Stimulated activated CD4-positive, alpha-beta T cell treated with anti-CD3 and anti-CD28 coated beads, Interleukin-2, amount 100 ng/mL, for 48 hours (primary cell): ENCODE data around the gene CNKSR3.

ENCODE experiments used
- DNase-seq, 2 donors: peaks; one replicate each; pipeline ENCODE4 v3.0.0-alpha.2; 2020

Gene CNKSR3

DNA sequence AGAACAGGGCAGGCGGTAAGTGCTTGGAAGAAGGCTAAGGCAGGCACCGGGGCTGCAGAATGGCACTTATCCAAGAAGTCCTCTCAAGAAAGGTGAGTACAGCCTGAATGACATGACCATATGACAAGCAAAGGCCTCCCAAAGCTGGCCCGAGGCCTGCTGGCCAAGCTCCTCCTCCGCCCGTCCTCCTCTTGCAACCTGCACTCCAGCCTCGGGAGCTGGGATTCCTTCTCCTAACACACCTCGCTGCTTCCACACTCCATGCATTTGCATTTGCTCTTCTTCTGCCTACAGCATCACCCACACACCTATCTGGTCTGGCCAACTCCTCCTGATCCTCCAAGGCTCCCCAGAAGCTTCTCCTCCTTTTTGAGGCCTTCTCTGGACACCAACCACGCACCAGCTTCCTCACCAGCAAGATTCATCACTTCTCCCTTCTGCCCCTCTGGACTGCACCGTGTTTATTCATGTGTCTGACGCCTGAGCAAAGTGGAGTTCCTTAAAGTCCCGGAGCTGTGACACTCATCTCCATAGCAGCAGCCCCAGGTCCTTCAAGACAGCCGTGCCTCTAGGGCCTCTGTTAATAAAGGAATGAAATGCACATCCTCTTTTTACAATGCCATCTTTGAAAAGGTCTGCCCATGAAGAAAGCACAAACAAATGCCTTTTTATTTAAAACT lies 32.3 kb downstream of the CNKSR3 start:
- no peak for DNase-seq

DNA sequence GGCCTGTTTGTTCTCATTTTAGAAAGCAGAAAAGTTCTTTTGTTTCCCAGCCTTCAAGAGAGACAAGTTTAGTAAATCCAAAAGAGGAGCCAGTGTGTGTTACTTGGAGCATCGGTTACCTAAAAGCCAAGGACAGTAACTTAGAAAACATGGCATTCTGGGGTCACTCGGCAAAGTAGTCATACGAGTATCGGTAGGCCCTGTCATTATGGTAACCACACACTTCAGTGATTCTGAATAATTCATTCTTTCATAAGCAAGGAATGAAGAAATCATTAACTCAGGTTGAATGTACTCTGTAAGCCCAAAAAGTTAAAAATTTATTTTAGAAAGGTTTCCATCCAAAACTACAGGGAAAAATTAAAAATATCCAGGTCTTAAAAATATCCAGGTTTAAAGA lies 34.0 kb downstream of the CNKSR3 start:
- no peak for DNase-seq

DNA sequence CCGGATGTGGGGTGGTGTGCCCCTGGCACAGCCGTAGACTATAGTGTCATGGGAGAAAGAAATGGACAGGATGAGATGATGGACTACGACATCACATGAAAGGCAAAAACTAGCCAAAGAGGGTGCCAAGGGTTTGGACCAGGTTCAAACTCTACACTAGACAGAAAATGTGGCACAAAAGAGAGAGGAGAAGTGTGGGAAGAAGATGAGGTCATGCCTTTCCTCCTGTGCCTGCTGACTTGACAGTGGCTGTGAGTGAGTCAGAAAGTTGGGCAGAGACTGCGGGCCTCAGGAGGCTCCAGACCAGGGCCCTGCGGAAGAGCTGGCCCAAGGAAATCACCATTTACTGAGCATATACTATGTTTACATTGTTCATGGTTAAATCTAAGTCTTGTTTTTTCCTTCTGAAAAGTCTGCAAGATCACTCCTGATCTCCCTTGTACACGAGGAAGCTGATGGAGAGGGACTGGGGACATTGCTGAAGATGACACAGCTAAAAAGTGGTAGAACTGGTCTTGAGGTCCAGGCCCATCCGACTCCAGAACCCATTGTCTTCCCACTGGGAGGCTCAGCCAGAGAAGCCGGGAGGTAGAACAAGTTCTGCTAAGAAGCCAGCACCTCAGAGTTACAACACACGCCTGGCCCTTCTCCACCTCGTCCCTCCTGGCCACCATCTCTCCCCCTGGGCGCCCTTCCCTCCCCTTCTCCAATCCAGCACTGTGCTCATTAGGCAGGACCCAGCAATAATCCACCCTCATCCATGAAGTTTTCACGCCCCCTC lies 35.6 kb downstream of the CNKSR3 start:
- no peak for DNase-seq

DNA sequence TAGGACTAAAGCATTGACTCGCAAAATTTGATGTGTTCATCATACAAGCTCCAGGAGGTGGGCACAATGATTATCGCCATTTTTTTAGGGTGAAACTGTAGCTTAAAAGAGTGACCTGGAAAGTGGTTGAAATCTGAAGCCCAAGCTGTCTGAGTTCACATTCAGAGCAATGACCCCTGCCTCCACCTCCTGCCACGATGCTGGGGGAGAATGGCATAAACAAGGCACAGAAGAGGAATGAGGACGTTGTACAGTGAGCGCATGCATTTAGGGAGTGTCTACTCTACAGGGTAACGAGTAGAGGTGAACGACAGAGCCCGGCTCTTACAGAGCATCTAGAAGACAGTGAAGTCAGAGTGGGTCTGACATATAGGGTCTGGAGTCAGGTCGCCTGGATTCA lies 37.2 kb downstream of the CNKSR3 start:
- no peak for DNase-seq

DNA sequence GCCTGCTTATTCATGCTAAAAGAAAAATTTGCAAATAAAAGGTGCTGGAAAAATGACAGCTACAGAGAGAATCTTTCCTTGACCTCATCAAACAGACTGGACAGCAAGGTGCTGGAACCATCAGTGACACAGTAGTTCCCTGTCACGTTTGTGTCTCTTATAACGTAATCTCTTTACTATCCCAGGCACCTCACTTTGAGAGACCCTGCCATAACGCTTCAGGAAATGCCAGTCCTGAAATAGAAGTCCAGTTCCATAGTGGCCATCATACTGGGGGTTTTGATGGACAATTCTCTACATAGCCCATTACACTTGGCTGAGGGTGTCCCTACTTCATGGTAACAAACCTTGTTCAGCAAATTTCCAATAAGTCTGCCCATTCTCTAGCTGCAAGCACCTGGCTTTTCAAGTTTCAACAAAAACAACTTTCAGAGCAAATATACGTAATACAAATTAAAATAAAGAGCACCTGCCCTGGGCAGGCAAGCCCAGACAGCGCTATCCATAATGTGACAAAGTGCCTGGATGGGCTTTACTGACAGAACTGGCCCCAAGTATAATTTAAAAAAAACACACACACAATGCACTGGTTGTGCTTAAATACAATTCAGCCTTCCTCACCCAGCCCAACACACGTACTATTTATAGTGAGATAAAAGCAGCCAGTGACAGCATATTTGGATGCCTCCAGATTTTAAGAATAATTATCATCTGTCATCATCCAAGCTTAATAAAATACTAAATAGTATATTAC lies 38.7 kb downstream of the CNKSR3 start:
- DNase-seq = no peak

DNA sequence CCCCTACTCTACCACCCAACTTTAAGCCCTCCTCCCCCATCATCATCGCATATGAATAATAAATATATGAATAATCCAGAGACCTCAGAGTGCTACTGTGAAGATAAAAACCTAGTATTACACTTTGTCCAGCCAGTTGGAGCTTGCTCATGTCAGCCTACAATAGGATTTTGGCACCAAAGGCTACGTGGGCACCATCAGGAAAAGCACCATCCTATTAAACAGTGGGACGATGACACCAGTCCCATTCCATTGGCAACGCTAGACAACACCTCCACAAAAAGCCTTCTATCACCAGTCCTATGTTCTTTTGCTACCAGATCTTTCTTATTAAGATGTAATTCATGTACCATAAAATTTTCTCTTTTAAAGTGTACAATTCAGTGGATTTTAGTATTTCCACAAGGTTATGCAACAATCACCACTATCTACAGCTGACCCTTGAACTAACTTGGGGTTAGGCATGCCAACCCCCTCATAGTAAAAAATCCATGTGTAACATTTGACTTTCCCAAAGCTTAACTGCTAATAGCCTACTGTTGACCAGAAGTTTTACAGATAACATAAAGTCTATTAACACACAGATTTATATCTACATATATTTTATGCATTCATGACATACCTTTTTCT lies 41.1 kb downstream of the CNKSR3 start:
- DNase-seq = no peak

DNA sequence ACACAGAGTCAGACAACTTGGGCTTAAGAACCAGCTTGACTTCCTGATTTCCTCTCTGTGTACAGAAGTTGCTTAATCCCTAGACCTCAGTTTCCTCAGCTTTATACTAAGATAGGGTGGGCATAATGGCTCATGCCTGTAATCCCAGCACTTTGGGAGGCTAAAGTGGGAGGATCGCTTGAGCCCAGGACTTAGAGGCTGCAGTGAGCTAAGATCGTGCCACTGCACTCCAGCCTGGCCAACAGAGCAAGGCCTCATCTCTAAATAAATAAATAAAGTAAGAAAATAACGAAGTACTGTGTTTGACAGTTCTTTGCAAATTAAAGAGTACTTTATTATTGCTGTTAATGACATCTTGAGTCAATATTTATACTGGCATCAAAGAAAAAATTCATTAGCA lies 41.7 kb downstream of the CNKSR3 start:
- DNase-seq = no peak

DNA sequence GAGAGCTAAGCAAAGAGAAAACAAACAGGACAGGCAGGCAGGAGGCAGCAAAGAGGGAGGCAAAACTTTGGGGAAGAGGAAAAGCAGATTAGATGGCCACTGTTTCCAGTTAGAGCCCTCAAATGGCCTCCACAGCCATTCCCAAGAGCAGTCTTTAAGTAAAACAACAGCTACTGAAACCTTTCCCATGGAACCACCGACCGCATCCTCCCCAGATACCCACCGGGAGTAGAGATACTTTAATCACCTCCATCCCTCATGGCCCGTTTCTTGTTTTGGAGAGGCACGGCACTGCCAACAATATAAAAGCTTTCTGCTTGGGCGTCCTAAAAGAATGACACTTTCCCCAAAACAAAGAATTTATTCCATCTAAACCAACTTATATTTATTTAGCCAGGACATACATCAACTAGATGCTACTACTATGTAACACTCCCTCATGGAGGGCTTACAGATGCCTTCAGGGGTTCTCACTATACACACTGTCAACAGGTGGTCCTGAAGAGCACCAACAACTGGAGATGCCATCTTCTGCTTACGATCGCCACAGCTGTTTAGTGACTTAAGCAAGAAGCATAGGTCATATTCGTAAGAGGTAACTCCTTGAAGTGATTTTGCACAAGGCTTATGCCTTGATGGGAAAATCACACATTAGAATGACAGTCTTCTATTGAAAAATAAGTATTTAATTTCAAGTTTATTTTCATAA lies 43.4 kb downstream of the CNKSR3 start:
- no peak for DNase-seq

DNA sequence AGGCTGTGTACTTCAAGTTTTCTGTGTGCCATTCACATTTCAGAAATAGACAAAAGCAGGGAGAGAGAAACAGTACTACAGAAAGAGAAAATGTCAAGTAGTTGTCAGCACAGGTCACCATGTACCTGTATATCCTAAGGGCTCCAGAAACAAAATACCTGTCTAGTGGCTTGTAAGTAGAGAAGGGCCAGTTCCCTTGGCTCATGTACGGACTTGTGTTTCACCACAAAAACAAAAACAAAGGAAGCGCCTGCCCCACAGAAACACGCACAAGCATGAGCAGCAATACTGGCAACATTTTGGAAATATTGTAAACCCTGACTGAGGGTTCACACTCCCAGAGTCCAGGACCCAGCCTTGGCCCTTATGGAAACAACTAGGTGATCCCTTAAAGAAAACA lies 44.3 kb downstream of the CNKSR3 start:
- DNase-seq = no peak

DNA sequence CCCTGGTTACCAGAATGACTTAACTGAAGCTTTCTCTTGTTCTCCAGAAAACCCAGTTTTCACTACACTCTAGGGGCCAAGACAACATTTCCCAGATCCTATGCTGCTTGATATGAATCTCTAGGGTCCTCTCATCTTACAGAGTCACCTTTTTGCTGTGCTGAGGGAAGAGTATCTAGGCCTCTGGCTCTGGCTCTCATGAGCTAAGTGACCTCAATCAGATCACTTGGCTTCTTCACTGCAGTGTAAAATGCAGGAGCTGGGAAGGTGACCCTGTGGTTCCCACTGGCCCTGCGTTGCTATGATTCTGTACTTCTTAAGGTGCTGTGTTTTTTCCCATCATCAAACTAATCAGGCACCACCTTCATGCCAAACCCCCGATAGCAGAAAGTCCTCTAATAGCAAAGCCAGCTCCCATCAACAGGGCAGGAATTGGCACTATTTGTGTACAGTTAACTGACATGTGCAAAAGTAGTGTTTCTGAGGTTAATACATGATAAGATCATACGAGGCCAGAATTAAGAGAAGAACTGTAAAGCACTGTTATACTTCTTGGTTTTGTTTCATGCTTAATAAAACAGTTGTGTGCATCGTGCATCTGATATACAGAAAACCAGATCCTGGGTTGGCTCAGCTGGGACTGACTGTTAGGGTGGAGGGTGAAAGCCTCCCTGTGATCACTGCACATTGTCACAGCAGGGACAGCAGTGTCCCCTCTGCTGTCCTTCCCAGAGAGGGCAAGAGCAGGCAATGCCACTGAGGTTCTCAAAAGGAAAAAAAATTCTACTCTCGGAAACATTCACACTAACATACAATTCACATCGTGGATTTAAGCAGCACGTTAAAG lies 46.7 kb downstream of the CNKSR3 start:
- DNase-seq = no peak

DNA sequence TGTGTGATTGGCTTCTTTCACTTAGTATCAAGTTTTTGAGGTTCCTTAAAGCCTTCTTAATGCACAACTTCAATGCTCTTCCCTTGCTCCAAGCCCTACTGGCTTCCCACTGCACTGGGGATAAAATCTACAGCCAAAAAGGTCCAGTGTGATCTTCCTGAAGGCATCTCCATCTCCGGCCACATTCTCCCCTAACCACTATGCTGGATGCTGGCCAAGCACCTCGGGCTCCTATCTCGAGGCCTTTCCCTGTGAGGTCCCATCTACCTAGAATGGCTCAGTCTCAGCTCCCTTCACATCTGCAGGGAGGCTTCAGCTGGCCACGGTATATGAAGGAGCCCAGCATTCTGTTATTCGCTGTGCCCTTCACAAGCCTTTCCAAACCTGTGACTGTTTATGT lies 48.1 kb downstream of the CNKSR3 start:
- DNase-seq = no peak

DNA sequence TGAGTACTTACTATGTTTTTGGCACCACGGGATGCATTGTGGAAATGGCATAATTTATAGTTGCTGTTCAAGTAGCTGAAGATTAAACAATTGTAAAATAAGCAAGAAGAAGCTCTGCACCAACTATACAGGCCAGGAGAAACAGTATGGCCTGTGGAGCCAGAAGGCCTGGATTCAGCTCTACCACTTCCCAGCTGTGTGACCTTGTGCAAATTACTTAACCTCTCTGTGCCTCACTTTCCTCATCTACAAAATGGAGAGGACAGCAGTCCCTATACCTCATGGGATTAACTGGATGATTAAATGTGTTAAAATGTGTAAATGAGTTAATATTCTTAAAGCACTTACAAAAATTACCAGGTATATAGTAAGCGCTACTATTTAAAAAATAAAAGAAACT lies 49.1 kb downstream of the CNKSR3 start:
- no peak for DNase-seq

DNA sequence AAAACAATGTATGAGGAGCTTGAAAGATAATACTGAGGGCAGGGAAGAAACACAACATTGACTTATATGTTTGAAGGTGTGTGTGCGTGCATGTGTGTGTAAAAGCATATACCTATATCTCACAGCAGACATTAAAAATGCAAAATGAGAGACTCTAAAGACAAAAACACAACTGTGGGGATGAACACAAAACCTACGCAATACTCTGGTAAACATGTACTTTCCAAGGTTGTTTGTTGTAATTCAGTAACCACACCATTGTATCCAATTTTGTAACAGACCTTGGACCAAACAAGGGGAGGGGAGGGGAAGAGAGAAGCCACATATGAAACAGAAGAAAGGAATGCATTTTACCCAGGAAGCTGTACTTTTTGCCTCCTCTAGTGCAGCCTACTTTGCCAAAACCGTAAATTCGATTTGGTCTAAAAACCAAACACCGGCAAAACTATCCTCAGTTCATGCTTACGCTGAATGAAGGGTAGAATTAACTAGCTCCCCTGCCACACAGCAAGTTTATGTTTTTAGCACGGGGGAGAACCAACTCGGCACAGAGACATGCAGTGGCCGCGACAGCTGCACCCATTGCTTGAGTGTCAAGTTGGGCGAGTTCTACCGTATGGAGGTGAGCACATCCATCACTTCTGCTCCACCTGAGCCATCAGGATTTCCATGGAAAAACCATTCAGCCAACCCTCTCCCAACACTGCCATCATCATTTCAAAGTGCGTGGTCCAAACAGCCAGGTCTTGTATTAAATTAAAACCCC lies 50.0 kb downstream of the CNKSR3 start:
- DNase-seq = no peak

DNA sequence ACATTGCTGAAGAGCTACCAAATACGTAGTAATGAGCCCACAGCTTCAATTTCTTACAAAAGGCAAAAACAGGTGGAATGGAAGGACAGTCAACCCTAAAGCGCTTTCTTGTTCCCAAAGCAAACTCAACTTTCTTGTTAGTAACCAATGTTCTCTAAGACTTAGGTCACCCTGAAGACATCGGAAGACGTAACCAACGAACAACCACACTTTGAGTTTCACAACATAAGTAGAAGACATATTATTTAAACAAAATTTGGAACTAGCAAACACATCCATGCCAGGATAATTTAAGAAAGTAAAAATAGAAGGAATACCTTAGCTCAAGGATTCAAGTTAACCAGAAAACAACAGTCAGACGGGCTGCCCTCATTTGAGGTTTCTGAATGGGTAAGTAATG lies 51.0 kb downstream of the CNKSR3 start:
- DNase-seq = no peak

DNA sequence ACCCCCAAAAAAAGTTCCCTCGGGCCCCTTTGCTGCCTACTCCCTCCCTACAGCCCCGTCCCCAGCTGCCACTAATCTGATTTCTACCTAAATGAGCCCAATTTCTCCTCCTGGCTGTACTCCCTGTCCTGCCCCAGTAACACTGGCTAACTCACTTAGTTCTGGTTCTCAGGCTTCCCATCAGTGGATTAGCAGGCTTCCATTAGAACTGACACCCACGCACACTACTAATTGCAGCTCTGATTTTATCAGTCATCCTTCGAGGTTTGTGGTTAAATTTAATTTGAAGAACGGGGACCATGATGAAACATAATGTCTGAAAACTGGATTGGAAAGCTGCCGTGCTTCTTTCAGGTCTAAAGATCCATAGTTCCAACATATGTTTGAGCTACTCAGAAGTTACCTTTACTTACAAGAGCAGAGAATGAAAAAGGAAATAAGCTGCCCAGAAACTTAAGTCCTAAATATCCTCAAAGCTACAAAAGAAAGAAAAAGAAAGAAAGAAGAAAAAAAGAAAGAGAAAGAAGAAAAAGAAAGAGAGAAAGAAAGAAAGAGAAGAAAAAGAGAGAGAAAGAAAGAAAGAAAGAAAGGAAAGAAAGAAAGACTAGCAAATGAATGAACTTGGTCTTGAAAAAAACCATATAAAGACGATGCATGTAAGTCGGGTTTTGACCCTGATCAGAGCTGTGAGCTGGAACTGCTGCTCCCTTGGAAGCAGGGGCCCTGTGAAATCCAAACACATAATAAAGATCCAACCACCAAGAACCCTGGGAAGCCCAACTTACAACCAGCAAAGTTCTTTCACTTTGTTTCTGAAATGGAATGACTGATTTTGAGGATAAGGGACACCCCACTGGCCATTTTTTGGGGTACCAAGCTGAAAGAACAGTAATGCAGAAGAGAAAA lies 51.7 kb downstream of the CNKSR3 start:
- DNase-seq = no peak

DNA sequence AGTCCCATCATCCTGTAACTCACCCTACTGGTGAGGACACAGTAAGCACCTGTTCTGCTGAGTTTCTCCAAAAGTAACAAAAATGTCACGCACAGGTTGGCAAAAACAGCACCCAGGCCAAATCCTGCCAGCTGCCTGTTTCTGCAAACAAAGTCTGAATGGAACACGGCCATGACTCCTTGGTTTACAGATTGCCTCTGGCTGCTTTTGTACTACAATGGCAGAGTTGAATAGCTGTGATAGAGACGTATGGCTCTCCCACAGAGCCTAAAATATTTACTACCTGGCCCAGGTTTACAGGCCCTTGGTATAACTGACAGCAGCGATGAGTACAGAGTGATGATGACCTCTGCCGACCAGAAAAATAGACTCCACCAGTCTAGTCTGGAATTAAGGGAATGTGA lies 52.6 kb downstream of the CNKSR3 start:
- DNase-seq = no peak

DNA sequence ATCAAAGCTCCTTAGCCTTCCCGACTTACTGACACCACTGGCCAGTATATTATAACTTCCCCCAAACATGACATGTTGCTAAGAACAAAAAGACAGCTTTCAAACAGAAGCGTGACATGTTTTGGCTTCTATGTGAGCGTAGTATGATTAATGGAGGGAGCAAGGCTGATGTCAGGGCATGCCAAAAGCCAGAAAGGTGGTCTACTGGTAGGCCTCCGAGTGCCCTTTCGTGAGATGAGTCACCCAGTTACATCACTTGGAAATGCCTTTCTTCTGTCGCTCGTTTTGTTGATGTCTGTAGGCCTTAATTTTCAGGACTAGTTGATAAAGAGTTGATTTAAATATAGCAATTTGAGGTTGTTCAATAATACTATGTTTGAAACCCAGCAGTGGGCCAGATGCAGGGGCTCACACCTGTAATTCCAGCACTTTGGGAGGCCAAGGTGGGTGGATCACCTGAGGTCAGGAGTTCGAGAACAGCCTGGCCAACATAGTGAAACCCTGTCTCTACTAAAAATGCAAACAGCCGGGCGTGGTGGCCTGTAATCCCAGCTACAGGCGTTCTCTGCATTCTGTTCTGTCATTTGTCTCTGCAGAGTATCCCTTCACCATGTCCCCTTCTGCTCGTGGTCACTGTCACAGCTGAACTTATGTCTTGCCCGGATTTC lies 53.3 kb downstream of the CNKSR3 start:
- DNase-seq = no peak

DNA sequence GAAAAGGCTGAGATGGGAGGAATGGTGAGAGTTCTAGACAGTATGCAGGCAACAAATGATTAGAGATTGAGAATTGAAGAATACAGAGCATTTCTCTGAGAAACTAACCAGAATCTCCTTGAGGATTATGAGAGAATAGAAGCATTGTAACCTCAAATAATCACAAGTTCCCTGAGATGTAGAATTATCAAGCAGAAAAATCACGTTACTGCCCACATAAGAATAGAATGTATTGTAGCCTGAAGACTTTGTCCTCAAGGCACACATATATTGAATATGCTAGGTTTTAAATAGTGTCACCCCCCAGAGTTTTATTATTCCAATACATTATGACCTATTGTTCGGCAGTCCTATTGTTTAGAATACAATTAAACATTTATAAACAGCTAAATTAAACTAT lies 57.2 kb downstream of the CNKSR3 start:
- no peak for DNase-seq

DNA sequence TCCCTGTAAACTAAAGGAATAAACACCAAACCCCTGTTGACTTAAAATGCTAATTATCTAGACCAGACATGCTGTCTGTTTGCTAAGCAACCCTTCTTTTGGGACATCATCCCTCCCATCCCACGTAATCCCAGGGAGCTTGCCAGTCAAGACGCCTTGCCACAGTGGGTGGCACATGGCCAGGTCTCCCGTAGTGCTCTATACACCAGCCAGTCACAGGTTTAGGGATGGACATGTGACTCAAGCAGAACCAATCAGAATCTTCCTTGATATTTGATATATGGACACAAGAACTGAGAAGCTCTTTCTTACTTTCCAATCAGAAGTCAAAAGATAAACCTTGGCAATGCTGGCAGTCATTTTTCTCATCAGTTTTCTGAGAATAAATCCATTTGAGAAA lies 60.0 kb downstream of the CNKSR3 start:
- no peak for DNase-seq
